Duodenal mucosa (tissue), 2 donors: ENCODE results near the gene ANKRD18B.
"Not testable (repeated sequence)": the region's sequence is repeated elsewhere in the genome, so short reads cannot be mapped to it uniquely, and the experiment has no call there.

Experiments used
- H3K27ac ChIP-seq: one replicate; pipeline ENCODE4 v1.7.0; 2013; ENCODE audit warnings: low read depth, low read length
- H3K27me3 ChIP-seq, 2 donors: one replicate each; pipeline ENCODE4 v1.7.0; 2013; ENCODE audit warnings: low read length in 2 of 2, control low read depth in 1 of 2; ENCODE audit not compliant: insufficient read depth in 2 of 2, control insufficient read depth in 1 of 2
- H3K36me3 ChIP-seq, 2 donors: one replicate each; pipeline ENCODE4 v1.7.0; 2013; ENCODE audit warnings: low read length in 2 of 2, control low read depth in 1 of 2; ENCODE audit not compliant: insufficient read depth in 2 of 2, control insufficient read depth in 1 of 2
- H3K4me1 ChIP-seq, 2 donors: one replicate each; pipeline ENCODE4 v1.7.0; 2013; ENCODE audit warnings: low read length in 2 of 2, control low read depth in 1 of 2; ENCODE audit not compliant: insufficient read depth in 2 of 2, control insufficient read depth in 1 of 2
- H3K4me3 ChIP-seq, 2 donors: one replicate each; pipeline ENCODE4 v1.7.0; 2013; ENCODE audit warnings: low read length in 2 of 2, low read depth in 1 of 2
- H3K9ac ChIP-seq, 2 donors: one replicate each; pipeline ENCODE4 v1.7.0; 2013; ENCODE audit warnings: low read length in 2 of 2, low read depth in 1 of 2
- H3K9me3 ChIP-seq, 2 donors: one replicate each; pipeline ENCODE4 v1.7.0; 2013; ENCODE audit warnings: low read length in 2 of 2, control low read depth in 1 of 2; ENCODE audit not compliant: control insufficient read depth in 1 of 2

Gene ANKRD18B

DNA sequence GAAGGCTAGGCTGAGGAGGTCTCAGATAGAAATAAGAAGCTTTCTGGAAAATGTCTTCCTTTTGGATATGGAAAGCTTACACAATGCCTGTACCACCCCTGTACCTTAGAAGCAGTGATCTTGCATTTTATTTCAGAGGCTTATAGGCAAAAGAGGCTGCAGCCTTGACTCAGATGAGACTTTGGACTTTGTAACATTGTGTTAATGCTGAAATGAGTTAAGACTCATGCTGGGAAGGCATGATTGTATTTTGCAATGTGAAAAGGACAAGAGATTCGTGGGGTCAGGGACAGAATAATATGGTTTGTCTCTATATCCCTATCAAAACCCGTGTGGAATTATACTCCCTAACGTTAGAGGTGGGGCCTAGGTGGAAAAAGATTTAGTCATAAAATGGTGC is 53.7 kb downstream of the ANKRD18B start:
- H3K27ac ChIP-seq, H3K27me3 ChIP-seq, H3K9ac ChIP-seq, H3K4me1 ChIP-seq, H3K9me3 ChIP-seq, H3K4me3 ChIP-seq, H3K36me3 ChIP-seq: not testable (repeated sequence)

DNA sequence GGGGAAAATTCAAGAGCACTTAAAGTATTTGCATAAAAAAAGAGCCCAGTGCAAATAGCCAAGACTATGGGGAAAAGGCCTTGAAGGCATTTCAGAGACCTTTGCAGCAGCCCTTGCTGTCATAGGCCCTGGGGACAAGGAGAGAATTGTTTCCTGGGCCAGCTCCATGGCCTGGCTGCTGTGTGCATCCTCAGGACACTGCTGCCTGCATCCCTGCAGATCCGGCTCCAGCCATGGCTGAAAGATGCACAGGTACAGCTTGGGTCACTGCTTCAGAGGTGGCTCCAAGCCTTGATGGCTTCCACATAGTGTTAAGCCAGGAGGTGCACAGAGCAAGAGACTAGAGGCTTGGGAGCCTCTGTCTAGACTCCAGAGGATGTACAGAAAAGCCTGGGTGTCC is 55.9 kb downstream of the ANKRD18B start:
- not testable (repeated sequence) for H3K4me3 ChIP-seq, H3K4me1 ChIP-seq, H3K36me3 ChIP-seq, H3K27me3 ChIP-seq, H3K9ac ChIP-seq, H3K27ac ChIP-seq, H3K9me3 ChIP-seq

DNA sequence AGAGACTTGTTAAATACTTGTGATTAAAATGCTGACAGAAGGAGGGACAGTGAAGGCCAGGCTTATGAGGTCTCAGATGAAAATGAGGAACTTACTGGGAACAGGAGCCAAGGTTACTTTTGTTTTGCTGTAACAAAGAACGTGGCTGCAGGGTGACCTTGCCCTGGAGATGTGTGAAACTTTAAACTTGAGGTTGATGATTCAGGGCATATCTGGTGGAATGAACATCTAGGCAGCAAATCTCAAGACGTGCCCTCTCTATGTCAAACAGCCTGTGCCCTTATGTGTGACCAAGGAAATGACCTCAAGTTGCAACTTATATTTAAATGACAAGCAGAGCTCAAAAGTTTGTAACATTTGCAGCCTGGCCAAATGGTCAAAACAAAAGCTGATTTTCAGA is 58.6 kb downstream of the ANKRD18B start:
- not testable (repeated sequence) for H3K27ac ChIP-seq, H3K9ac ChIP-seq, H3K9me3 ChIP-seq, H3K36me3 ChIP-seq, H3K27me3 ChIP-seq, H3K4me3 ChIP-seq, H3K4me1 ChIP-seq

DNA sequence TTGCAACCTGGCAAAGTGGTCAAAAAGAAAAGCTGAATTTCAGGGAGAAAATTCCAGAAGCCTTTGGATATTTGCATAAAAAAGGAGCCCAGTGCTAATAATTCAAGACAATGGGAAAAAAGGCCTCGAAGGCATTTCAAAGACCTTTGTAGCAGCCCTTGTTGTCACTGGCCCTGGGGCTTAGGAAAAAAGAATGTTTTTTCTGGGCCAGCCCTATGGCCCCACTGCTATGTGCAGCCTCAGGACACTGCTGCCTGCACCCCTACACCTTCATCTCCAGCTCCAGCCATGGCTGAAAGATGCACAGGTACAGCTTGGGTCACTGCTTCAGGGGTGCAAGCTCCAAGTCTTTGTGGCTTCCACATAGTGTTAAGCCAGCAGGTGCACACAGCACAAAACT is 62.1 kb downstream of the ANKRD18B start:
- H3K27ac ChIP-seq, H3K9ac ChIP-seq, H3K27me3 ChIP-seq, H3K4me1 ChIP-seq, H3K4me3 ChIP-seq, H3K36me3 ChIP-seq, H3K9me3 ChIP-seq: not testable (repeated sequence)

DNA sequence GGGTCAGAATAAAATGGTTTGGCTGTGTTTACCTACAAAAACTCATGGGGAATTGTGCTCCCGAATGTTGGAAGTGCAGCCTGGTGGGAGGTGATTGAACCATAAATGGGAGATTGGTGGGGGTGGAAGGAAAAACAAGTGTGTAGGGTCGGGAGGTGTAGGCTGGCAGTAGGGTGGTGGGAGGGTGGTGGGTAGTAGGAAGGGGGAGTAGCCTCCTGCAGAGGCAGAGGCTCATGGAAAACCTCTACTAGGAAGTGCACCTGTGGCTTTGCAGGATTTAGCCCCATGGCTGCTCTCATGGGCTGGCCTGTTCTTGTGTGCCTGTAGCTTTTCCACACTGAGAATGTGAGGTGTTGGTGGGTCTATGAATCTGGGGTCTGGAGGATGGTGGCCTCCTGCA is 63.7 kb downstream of the ANKRD18B start:
- H3K4me3 ChIP-seq, H3K4me1 ChIP-seq, H3K27me3 ChIP-seq, H3K36me3 ChIP-seq, H3K9ac ChIP-seq, H3K9me3 ChIP-seq, H3K27ac ChIP-seq: not testable (repeated sequence)

DNA sequence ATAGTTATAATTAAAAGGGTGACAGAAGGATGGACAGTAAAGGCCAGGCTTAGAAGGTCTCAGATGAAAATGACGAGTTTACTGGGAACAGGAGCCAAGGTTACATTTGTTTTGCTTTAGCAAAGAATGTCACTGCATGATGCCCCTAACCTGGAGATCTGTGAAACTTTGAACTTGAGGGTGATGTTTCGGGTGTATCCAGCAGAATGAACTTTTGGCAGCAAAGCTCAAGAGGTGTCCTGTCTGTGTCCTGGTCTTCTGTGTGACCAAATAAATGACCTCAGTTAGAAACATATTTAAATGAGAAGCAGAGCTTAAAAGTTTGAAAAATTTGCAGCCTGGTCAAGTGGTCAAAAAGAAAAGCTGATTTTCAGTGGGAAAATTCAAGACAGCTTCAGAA is 64.8 kb downstream of the ANKRD18B start:
- H3K27ac ChIP-seq, H3K4me1 ChIP-seq, H3K27me3 ChIP-seq, H3K9ac ChIP-seq, H3K4me3 ChIP-seq, H3K36me3 ChIP-seq, H3K9me3 ChIP-seq: not testable (repeated sequence)

DNA sequence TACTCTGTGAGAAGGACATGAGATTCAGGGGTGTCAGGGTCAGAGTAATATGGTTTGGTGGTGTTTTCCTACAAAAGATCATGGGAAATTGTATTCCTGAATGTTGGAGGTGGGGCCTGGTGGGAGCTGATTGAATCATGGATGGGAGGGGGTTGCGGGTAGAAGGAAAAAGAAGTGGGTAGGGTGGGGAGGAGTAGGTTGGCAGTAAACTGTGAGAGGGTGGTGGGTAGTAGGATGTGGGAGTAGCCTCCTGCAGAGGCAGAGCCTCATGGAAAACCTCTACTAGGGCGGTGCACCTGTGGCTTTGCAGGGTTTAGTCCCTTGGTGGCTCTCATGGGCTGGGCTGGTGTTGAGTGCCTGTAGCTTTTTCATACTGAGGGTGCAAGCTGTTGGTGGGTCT is 66.8 kb downstream of the ANKRD18B start:
- not testable (repeated sequence) for H3K9ac ChIP-seq, H3K4me1 ChIP-seq, H3K27ac ChIP-seq, H3K9me3 ChIP-seq, H3K4me3 ChIP-seq, H3K36me3 ChIP-seq, H3K27me3 ChIP-seq

DNA sequence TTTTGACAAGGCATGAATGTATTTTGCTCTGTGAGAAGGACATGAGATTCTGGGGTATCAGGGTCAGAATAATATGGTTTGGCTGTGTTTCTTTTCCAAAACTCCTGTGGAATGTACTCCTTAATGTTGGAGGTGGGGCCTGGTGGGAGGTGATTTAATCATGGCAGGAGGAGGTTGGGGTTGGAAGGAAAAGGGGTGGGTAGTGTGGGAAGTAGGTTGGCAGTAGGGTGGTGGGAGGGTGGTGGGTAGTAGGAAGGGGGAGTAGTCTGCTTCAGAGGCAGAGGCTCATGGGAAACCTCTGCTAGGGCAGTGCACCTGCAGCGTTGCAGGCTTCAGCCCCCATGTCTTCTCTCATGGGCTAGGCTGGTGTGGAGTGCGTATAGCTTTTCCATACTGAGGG is 72.9 kb downstream of the ANKRD18B start:
- not testable (repeated sequence) for H3K27ac ChIP-seq, H3K36me3 ChIP-seq, H3K9ac ChIP-seq, H3K27me3 ChIP-seq, H3K4me1 ChIP-seq, H3K9me3 ChIP-seq, H3K4me3 ChIP-seq

DNA sequence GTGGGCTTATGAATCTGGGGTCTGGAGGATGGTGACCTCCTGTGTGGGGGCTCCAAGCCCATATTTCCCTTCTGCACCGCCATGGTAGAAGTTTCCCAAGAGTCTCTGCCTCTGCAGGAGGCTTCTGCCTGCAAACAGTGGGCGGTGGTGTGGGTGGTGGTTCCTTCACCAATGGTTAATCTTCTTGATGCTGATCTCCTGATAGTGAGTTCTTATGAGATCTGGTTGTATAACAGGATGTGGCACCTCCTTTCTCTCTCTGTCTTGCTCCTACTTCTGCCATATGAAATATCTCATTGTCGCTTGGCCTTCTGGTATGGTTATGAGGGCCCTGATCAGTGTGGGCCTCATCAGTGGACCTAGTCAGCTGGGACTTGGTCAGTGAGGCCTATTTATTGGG is 73.3 kb downstream of the ANKRD18B start:
- not testable (repeated sequence) for H3K4me3 ChIP-seq, H3K9ac ChIP-seq, H3K4me1 ChIP-seq, H3K36me3 ChIP-seq, H3K27me3 ChIP-seq, H3K27ac ChIP-seq, H3K9me3 ChIP-seq

DNA sequence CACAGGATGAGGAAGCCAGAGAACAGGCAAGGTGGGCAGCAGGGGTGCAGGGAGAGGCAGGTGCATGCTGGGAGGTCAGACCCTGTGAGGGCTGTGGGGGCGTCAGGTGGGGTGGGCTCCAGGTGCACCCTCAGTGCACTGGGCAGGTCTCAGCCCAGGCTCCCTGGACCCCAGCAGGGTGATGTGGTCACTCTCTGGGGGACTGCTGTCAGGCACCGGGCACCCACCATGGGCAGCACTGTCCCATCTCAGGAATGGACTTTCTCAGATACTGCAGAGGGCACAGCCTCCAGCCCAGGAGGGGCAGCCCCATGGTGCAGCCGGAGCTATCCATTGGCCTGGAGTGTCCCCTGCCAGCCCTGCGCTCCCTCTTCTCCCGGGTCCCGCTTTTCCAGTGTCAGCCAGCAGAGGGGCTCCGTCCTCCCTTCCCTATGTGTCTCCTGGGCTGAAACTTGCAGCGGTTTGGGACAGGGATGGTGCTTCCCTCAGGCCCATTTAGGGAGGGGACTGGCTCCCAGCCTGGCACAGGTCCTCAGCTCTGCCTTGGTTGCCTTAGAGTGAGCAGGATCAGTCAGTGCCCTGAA is 74.8 kb downstream of the ANKRD18B start:
- H3K9ac ChIP-seq, H3K4me3 ChIP-seq, H3K9me3 ChIP-seq: not testable (repeated sequence)

DNA sequence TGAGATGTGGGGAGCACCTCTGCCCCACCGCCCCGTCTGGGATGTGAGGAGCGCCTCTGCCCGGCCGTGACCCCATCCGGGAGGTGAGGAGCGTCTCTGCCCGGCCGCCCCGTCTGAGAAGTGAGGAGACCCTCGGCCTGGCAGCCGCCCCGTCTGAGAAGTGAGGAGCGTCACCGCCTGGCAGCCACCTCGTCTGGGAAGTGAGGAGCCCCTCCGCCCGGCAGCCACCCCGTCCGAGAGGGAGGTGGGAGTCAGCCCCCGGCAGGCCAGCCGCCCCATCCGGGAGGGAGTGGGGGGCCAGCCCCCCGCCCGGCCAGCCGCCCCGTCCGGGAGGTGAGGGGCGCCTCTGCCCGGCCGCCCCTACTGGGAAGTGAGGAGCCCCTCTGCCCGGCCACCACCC is 76.9 kb downstream of the ANKRD18B start:
- not testable (repeated sequence) for H3K9me3 ChIP-seq, H3K36me3 ChIP-seq, H3K4me3 ChIP-seq, H3K9ac ChIP-seq, H3K4me1 ChIP-seq, H3K27ac ChIP-seq, H3K27me3 ChIP-seq

More for the DNA sequence above, 74.8 kb downstream of the ANKRD18B start:
- H3K4me1 ChIP-seq, H3K27ac ChIP-seq, H3K36me3 ChIP-seq, H3K27me3 ChIP-seq: not testable (repeated sequence)
